GM08714 (cell line): ENCODE results near the gene GPR37.

Experiments
- H3K4me3 ChIP-seq: fragments of 200-500 bp; sonication (Bioruptor generic); 2 replicates; pipeline ENCODE4 v1.5.1; 2014; ENCODE audit warnings: mild to moderate bottlenecking, low read length, inconsistent platforms
- ZNF274 ChIP-seq: IDR thresholded peaks from 2 replicates; pipeline ENCODE4 v1.6.1; 2012; ENCODE audit warnings: mild to moderate bottlenecking, low read depth, low read length

The GPR37 gene

GRCh38 chr7:124785994-124786393, 20.4 kb upstream of the GPR37 start:
- TF ChIP-seq ZNF274: no peak
- H3K4me3 ChIP-seq: no peak overlapping the region

GRCh38 chr7:124784879-124785818, 19.6 kb upstream of the GPR37 start:
- TF ChIP-seq ZNF274: no peak
- no peak overlapping the region for H3K4me3 ChIP-seq

- no peak for TF ChIP-seq ZNF274
Observed at GRCh38 chr7:124783271-124783670, 17.7 kb upstream of the GPR37 start.

GRCh38 chr7:124781907-124782734, 16.5 kb upstream of the GPR37 start:
- no peak overlapping the region for H3K4me3 ChIP-seq
- no peak for TF ChIP-seq ZNF274

More at GRCh38 chr7:124783271-124783670, 17.7 kb upstream of the GPR37 start:
- no peak overlapping the region for H3K4me3 ChIP-seq

- TF ChIP-seq ZNF274: no peak
- H3K4me3 ChIP-seq: no peak overlapping the region
Observed at GRCh38 chr7:124781418-124781817, 15.8 kb upstream of the GPR37 start.

- TF ChIP-seq ZNF274: no peak
- no peak overlapping the region for H3K4me3 ChIP-seq
Observed at GRCh38 chr7:124780608-124781007, 15.0 kb upstream of the GPR37 start.

- TF ChIP-seq ZNF274: no peak
Observed at GRCh38 chr7:124780056-124780455, 14.5 kb upstream of the GPR37 start.

GRCh38 chr7:124779620-124780019, 14.0 kb upstream of the GPR37 start:
- H3K4me3 ChIP-seq: no peak overlapping the region
- TF ChIP-seq ZNF274: no peak

More at GRCh38 chr7:124780056-124780455, 14.5 kb upstream of the GPR37 start:
- no peak overlapping the region for H3K4me3 ChIP-seq

GRCh38 chr7:124779194-124779593, 13.6 kb upstream of the GPR37 start:
- no peak overlapping the region for H3K4me3 ChIP-seq
- TF ChIP-seq ZNF274: no peak

GRCh38 chr7:124777268-124777667, 11.7 kb upstream of the GPR37 start:
- H3K4me3 ChIP-seq: no peak overlapping the region
- no peak for TF ChIP-seq ZNF274

- no peak for TF ChIP-seq ZNF274
- H3K4me3 ChIP-seq: no peak overlapping the region
Observed at GRCh38 chr7:124776153-124776552, 10.6 kb upstream of the GPR37 start.

- no peak overlapping the region for H3K4me3 ChIP-seq
- no peak for TF ChIP-seq ZNF274
Observed at GRCh38 chr7:124775422-124775821, 9.8 kb upstream of the GPR37 start.

GRCh38 chr7:124773938-124774337, 8.3 kb upstream of the GPR37 start:
- no peak overlapping the region for H3K4me3 ChIP-seq
- no peak for TF ChIP-seq ZNF274

- TF ChIP-seq ZNF274: no peak
- H3K4me3 ChIP-seq: no peak overlapping the region
Observed at GRCh38 chr7:124773339-124773738, 7.7 kb upstream of the GPR37 start.

- TF ChIP-seq ZNF274: no peak
- H3K4me3 ChIP-seq: no peak overlapping the region
Observed at GRCh38 chr7:124769136-124769535, 3.5 kb upstream of the GPR37 start.

GRCh38 chr7:124768525-124768924, 2.9 kb upstream of the GPR37 start:
- no peak overlapping the region for H3K4me3 ChIP-seq
- no peak for TF ChIP-seq ZNF274
